ENCODE measurements around the gene LTBP4.

DNA sequence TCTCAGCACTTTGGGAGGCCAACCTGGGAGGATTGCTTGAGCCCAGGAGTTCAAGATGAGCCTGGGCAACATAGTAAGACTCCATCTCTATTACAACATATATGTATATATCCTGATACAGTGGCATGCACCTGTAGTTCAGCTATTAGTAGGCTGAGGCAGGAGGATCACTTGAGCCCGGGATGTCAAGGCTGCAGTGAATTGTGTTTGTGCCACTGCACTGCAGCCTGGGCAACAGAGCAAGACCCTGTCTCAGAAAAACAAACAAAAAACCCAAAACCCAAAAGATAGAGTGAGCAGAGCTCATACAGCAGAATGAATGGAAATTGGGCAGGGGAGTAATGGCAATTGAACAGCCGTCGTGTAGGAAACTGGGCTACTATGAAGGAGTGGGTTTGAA is 41.8 kb upstream of the LTBP4 start:
- TF ChIP-seq POLR2AphosphoS5 (IDR thresholded peaks at IDR 0.05; ENCODE audit: low read depth, low read length): no peak
- TF ChIP-seq SIN3A (IDR thresholded peaks at IDR 0.05; ENCODE audit: borderline replicate concordance, insufficient read depth, low read length): no peak
- no peak for TF ChIP-seq TAF1 (IDR thresholded peaks at IDR 0.05; ENCODE audit: borderline replicate concordance, insufficient read depth, low read length)
